Tibial nerve (tissue), 3 donors: Measurements from ENCODE around the gene ARHGAP33.

Experiments used
- CTCF ChIP-seq, 5 experiments: fragments of 200-600 bp in 3 of 5; fragments of 450-650 bp in 2 of 5; sonication (generic) in 3 of 5; IDR thresholded peaks; one replicate each; pipeline ENCODE4 v1.5.1; 2016 to 2019; ENCODE audit warnings: antibody characterized with exemption in 5 of 5, mild to moderate bottlenecking in 3 of 5, moderate library complexity in 2 of 5
- POLR2A ChIP-seq, 2 donors: fragments of 450-650 bp; IDR thresholded peaks; one replicate each; pipeline ENCODE4 v1.6.1; 2017; ENCODE audit warnings: antibody characterized with exemption in 2 of 2, mild to moderate bottlenecking in 2 of 2, moderate library complexity in 2 of 2

GRCh38 chr19:35811317-35812219 is 36.2 kb downstream of the ARHGAP33 start:
- TF ChIP-seq CTCF (IDR thresholded peaks at IDR 0.05) (no peak), POLR2A (IDR thresholded peaks at IDR 0.05) (no peak)
